ENCODE measurements around the gene OR56B4.
"Not testable (repeated sequence)": the region's sequence is repeated elsewhere in the genome, so short reads cannot be mapped to it uniquely, and the experiment has no call there.

The OR56B4 gene, protein sequence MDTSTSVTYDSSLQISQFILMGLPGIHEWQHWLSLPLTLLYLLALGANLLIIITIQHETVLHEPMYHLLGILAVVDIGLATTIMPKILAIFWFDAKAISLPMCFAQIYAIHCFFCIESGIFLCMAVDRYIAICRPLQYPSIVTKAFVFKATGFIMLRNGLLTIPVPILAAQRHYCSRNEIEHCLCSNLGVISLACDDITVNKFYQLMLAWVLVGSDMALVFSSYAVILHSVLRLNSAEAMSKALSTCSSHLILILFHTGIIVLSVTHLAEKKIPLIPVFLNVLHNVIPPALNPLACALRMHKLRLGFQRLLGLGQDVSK

DNA sequence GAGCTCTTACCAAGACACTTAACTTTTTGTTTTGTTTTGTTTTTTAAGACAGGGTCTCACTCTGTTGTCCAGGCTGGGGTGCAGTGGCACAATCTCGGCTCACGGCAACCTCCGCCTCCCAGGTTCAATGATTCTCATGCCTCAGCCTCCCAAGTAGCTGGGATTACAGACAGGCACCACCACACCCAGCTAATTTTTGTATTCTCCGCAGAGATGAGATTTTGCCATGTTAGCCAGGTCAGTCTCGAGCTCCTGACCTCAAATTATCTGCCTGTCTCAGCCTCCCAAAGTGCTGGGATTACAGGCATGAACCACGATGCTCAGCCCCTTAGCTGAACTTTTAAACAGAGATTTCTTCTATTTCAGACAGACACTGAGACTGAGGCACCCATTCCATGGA lies at the start of gene OR56B4:
Gene OR56B4 (plus strand): TSS at position 301 of the 400 bp plus-strand sequence. CDS start 95 bp downstream, at position 396.
- DNase-seq = not testable (repeated sequence)

DNA sequence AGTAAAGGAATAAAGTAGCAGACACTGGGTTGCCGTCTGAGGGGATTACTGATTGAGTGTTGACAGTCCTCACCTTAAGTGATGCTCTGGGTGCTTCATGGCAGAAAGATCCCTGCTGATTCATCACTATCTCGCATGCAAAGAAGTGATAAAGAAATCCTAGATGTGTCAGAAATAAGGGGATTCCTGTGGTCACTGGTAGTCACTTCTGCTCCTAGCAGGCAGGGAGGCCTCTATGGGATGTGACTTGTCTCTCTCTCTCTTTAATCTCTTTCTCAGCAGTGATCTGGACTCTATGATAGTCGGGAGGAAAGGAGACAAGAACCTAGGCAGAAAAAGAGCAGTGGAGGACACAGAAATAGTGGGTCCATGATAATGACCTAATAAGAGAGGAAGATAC lies 46.0 kb upstream of the OR56B4 start:
- DNase-seq = no peak

DNA sequence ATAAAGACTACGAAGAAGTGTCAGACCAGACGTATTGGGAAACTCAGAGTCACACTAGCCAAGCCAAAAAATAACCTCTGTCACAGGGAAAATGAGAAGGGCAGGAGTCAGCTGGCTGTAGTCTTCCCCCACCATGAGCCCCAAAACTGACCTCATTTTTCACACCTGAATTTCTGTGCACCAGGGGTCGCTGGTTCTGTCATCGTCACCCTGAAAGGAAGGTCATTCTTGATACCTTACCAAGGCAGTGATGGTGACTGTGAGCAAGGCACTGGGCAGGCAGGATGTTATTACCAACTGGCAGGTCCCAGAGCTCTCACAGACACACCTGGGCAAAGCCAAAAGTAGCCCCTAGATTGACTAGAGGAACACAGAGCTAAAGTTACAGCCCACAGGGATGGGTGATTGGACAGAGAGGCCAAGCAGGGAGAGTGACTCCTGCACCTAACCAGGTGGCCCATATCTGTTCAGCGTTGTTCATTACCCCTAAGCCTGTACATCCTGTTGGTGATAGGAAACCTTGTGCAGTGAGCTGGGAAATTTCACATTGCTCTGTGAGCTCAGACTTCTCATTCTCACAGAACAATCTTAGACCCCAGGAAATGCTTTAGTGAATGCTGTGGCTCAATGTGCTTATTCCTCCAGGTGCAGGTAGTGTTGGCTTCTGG lies 44.7 kb upstream of the OR56B4 start:
- no peak for DNase-seq

DNA sequence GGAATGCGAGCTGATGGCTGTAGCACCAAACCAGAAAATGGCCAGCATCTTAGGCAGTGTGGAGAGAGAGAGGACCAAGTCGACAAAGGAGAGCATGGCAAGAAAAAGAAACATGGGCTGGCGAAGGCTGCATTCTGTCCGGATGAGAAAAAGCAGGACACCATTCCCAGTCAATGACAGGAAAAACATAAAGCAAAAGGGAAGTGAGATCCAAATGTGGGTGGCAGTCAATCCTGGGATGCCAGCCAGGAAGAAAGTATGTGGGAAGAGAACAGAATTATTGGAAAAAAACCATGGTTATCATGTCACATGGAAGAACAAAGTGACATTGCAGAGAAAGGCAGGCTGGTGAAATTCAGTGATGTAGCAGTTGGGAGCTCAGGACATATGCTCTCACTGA lies 40.0 kb upstream of the OR56B4 start:
- no peak for DNase-seq

DNA sequence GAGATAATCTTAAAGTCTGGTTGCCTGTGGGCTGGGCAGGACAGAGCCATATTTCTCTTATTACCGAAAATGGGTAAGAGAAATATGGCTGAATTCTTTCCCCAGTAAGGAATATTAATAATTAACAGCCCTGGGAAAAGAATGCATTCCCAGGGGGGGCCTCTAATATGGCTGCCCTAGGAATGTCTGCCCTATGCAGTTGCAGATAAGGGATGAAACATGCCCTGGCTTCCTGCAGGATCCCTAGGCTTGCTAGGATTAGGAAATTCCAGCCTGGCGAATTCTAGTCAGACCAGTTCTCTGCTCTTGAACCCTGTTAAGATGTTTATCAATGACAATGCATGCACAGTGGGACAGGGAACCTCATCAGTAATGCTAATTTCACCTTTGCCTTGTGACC lies 31.0 kb upstream of the OR56B4 start:
- not testable (repeated sequence) for DNase-seq

DNA sequence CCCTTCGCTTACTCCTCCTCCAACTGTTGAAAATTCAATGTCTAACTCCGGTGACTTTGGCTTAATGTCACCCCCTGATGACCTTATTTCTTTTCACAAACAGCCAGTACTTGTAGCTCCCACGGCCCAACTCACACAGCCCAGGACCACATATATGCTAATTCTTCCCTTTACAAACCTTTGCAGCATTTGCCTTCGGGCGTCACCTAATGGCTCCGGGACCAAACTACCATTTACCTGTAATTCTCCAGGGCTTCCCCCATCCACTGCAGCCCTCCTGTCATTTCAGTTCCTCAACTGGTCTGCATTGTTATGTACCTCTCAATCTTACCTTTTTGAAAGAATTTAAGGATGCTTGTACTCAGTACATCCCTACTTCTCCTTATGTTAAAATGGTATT lies 29.8 kb upstream of the OR56B4 start:
- no peak for DNase-seq

DNA sequence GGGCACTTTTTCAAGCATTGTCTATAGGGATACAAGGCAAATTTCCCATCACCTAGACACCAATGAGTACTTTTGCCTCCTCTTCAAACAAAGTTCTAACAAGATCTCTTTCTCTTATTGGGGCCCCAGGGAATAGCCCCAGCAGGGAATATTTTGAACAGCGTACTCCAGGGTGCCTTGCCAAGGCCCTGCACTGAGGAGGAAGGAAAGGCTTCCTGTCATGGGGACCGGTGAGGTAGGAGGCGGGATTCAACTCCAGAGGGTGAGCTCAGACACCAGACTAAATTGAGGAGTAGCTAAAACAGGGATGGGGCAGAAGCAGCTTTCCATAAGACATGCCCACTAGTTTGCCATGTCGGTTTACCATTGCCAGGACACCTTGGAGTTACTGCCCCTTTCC lies 28.0 kb upstream of the OR56B4 start:
- DNase-seq = no peak

DNA sequence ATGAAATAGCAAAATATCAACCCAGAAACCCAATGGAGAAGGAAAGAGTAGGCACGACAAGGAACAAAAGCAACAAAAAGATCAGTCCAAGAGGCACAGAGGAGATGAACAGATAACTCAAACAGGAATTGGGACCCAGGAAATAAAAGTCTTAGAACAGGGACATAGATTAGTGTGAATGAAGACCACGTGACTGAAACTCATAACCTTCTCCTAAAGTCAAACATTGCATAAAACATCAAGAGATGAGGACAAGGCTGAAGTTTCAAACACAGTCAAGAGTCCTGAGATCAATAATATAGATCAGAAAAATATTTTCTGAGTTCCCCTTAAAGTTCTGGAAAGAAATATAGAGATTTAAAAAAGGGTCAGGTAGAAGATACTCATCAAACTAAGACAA lies 24.4 kb upstream of the OR56B4 start:
- DNase-seq = no peak

DNA sequence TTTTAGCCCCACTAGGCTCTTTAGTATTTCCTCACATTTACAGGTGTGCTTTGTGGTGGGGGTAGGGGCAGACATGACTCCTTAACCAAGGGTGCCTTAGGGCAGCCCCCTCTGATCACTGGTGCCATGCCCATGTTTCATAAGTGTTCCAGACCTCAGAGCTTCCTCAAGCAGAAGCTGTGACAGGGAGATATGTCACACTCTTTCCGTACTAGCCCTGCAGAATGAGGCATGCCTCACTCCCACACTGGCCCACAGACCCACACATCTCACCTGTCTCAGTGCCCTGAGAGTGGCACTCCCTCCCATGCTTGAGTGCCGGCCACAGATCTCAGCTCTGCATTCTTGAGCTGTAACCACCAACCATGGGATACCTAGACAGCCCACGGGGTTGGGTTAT lies 22.9 kb upstream of the OR56B4 start:
- DNase-seq = no peak

DNA sequence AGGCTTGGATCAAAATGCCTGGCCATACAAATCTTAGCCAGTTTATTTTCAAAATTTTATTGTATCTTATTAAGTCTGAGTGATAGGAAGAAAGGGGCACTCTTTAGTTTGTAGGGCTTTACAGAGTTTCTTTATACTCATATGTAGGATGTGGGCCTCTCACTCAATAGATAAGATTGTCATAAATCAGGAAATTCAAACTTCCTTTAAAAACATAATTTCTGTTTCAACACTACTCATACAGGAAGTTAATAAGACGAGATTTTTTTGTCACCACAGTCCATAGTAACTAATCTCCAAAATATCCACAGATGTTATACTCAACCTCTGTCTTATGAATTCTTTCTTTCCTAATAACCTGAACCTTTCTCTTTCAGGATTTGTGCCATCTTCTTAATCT lies 13.3 kb upstream of the OR56B4 start:
- DNase-seq = no peak

DNA sequence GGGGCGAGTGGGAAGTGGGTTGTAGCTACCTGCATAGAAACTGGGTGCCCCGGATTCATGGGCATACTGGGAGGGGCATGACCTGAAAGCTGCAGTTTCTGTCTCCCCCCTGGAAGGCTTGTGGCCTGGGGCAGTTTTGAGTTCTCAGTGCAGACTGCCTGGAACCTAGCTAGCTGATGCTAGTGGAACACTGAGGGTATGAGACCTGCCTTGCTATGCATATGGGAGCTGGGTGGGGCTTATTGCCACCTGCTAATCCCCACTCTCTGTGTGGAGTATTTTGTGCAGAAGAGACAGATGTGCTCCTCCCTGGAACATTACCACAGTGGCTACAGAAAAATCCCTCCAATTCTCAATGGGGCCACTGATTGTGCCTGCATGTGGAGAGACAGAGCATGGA lies 11.7 kb upstream of the OR56B4 start:
- no peak for DNase-seq

DNA sequence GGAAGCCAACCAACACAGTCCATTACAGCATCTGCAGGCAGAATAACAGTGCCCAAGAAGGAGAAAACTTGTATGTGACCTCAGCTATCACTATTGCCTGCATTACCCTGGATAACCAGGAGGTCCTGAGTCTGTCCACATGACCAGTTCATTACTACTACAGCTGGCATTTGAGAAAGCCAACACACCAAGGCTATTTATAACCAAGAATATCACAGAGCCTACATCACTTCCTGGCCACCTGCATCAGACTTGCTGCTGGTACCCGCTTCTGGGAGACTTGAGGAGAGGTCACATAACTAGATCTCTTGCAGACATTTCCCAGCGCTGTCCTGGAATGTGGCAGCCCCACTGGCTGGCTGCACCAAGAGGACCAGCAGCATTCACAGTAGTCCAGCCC lies 11.1 kb upstream of the OR56B4 start:
- no peak for DNase-seq

DNA sequence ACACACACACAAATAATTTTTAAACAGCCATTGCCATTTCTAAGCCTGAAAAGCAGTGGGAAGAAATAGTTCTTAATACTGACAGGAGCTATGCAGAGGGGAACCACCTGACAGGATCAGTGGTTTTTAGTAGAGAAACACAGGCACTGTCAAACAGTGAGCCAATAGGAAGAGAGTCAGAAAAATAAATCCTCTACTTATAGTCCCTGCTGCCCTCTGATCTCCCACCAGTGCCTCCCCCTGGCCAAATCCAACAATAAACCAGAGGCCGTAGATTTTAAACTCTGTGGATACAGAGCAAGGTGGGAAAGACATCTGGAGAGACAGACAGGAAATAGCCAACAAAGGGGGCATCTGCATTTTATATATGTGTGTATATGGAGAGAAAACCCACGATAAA lies 7.9 kb upstream of the OR56B4 start:
- no peak for DNase-seq

DNA sequence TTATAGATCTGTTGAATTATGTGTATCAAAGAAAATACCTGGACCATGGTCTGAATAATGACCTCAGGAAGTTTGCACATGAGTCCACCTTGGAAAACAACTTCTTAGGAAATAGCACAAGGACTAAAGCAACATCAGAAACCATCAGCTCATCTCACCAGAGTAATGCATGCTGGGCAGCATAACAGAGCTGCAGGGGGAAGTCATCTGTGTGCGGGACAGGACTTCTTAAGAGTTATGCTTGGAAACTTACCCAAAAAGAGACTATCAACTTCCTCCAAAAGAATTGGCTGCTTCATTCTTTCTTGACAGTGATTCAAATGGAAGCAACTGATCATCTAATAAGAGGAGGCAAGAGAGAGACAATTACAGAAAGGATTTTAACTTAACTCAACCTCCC lies 2.5 kb downstream of the OR56B4 start:
- no peak for DNase-seq

DNA sequence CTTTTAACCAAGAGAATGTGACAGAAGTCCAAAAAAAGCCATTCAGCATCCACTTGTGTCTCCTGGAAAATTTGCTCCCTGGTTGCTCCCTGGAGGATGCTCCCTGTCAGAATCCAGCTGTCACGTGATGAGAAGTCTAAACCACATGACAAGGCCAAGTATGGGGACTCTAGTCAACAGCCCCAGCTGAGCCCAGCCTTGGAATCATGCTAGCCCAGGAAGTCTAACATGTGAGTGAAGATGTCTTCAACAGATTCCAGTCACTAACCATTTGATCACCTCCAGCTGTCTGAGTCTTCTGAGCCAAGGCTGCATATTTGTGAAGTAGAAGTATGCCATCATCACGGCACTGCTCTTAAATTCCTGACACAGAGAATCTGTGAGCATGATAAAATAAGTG lies 4.2 kb downstream of the OR56B4 start:
- DNase-seq = no peak

DNA sequence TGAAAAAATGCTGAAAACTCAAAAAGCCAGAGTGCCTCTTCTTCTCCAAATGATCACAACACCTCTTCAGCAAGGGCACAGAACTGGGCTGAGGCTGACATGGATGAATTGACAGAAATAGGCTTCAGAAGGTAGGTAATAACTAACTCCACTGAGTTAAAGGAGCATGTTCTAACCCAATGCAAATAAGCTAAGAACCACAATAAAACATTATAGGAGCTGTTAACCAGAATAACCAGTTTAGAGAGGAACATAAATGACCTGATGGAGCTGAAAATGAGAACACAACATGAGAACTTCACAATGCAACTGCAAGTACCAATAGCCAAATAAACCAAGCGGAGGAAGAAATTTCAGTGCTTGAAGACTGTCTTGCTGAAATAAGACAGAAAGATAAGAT lies 9.2 kb downstream of the OR56B4 start:
- no peak for DNase-seq

DNA sequence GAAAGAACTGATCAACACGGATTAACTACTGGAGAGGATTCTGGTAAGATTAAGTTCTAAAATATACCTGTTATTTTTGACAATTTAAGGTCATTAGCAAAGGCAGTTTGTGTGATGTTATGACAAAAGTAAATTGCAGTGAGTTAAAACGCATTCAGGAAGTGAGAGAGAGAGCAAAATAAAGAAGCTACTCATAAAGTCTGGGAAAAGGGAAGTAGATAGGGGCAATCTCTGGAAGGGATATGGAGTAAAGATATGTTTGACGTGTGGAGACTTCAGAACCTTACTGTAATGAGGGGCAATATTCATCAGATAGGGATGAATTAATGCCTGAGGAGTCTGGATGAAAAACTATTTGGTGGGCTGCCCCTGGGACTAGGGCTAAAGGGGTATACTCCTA lies 16.8 kb downstream of the OR56B4 start:
- no peak for DNase-seq

DNA sequence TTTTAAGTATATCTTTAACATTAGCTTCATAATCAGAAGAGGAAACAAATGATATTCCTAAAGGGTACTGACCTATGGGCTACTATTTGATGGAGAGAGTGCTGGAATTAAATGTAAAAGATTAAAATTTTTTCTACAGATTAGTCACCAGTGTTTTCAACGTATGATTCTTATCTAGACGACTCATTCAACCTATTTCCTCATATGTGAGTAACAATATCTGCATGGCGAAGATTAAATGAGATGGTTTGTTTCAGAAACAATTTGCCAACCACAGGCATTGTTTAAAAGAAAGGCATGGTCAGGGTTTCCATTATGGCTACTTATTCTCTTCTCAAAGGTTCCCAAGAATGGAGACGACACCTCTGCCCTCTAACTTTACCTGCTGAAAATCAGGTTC lies 20.4 kb downstream of the OR56B4 start:
- DNase-seq = no peak

DNA sequence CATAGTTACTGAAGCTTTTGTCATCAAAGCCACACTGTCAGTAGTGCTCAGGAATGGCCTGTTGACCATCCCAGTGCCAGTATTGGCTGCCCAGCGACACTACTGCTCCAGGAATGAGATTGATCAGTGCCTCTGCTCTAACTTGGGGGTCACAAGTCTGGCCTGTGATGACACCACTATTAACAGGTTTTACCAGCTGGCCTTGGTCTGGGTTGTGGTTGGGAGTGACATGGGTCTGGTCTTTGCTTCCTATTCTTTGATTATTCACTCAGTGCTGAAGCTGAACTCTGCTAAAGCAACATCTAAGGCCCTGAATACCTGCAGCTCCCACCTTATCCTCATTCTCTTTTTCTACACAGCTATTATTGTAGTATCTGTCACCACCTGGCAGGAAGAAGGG lies 21.5 kb downstream of the OR56B4 start:
- no peak for DNase-seq

DNA sequence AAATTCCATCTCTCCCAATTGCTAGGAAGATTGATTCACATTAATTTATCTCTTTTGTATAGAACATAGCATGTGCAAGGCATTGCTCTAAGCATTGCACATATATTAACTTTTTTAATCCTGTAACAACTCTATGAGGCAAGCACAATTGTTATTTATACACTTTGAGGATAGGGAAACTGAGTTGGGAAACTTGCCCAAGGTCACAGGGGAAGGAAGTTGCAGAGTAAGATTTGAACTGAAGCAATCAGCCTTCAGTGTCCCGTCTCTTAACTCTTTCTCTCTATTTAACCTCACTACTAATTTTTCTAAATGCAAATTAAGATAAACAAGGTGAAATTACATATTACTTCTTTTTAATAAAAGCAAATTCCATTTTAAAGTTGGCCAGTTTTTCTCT lies 22.2 kb downstream of the OR56B4 start:
- DNase-seq = no peak

DNA sequence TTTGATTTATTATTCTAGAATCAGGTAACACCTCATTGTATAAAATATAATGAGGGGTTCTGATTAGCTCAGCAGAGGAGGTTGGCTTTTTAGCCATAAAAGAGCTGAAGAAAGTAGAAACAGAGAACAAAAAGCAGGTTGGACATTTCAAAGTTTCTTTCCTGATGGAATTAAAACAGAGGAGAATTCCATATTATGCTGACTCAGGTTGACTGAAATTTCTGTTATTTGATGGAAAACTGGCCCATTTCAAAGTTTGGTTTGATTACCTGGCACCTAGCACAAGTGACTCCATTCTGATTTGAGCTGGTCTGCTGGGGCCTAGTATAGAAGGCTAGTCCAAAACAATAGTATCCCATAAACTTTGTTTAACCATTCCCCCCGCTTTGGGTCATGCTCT lies 24.9 kb downstream of the OR56B4 start:
- no peak for DNase-seq

DNA sequence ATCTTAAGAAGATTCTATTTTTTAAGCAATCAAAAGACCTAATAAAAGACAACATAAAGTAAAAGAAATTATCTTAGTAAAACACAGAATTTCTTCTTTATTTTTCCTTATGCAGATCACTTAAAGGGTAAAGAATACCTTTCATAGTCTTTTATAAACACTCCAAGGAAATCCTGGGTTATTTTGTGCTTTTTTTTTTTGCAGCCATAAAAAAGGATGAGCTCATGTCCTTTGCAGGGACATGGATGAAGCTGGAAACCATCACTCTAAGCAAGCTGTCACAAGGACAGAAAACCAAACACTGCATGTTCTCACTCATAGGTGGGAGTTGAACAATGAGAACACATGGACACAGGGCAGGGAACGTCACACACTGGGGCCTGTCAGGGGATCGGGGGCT lies 28.5 kb downstream of the OR56B4 start:
- DNase-seq = not testable (repeated sequence)

DNA sequence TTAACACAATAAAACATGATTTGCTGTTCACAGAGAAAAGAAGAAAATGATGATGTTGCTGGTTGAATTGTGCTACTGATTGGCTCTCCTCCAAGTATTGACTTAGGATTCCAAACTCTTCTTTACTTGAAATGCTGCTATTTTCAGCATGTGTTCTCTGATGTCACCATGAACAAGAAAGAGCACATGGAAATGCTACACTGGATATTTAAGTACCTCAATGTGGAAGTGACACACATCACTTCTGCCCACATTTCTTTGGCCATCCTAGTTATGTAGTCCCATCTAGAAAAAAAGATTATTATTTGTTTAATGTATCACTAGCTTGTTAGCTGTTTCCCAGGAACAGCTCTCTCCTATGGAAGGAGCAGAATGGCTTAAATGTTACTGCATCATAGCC lies 35.5 kb downstream of the OR56B4 start:
- DNase-seq = no peak

DNA sequence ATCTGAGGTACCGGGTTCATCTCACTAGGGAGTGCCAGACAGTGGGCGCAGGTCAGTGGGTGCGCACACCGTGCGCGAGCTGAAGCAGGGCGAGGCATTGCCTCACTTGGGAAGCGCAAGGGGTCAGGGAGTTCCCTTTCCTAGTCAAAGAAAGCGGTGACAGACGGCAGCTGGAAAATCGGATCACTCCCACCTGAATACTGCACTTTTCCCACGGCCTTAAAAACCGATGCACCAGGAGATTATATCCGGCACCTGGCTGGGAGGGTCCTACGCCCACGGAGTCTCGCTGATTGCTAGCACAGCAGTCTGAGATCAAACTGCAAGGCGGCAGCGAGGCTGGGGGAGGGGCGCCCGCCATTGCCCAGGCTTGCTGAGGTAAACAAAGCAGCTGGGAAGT lies 36.3 kb downstream of the OR56B4 start:
- DNase-seq = not testable (repeated sequence)

DNA sequence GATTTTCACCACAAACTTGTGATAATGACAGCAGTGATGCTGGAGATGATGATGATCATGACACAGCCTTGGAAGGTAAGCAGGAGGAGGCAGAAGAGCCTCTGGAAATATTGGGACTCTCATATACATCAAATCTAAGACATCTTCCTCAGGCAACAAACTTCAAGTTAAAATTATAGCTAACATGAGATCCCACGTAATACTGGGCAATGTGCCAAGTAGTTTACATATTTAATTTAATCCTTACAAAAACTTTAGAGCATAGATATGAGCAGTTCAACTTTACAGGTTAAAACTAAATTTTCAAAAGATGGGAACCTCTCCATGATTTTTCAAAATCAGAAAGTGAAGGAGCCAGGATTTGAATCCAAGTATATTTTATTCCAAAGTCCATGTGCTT lies 43.6 kb downstream of the OR56B4 start:
- no peak for DNase-seq
